T-cell (primary cell): ENCODE measurements around the gene CPNE8. TPM values are rescaled to one million over a fixed set of nuclear protein-coding genes. Genes with fewer than 3 reads are reported as not detected.

ENCODE experiments used
- ATAC-seq, 4 experiments: fragments of 200-7000 bp in 3 of 4; fragments of 150-1000 bp in 1 of 4; cut with Tn5 transposase; replicated peaks in 1 of 4; 1 replicate in 3 of 4; 2 replicates in 1 of 4; pipeline ENCODE4 v1.10.0; 2021; ENCODE audit warnings: moderate library complexity in 3 of 4, mild to moderate bottlenecking in 2 of 4, moderate number of reproducible peaks in 1 of 4
- CTCF ChIA-PET, 2 donors: fragments of 300-600 bp; sonication (Branson Sonifier 250); formaldehyde crosslinking; loops; one replicate each; lab custom pipeline; 2022; ENCODE audit warnings: antibody characterized with exemption in 2 of 2; lab: Charles Lee
- POLR2A ChIA-PET, 2 donors: fragments of 300-600 bp; sonication (Branson Sonifier 250); formaldehyde crosslinking; loops; one replicate each; lab custom pipeline; 2022; ENCODE audit warnings: antibody characterized with exemption in 2 of 2; lab: Charles Lee
- DNase-seq, 35 experiments: peaks; one replicate each; pipeline versions ENCODE4 v3.0.0 to v3.0.0-alpha.2; 2013 to 2023
- H3K27ac ChIP-seq: one replicate; pipeline ENCODE4 v1.5.1; 2013; ENCODE audit warnings: low read length
- H3K27me3 ChIP-seq, 2 experiments: replicated peaks in 1 of 2; 1 replicate in 1 of 2; 2 replicates in 1 of 2; pipeline versions ENCODE4 v1.6.1 to v1.7.0; 2013; ENCODE audit warnings: low read length in 1 of 2, mixed read lengths in 1 of 2; ENCODE audit not compliant: control insufficient read depth in 2 of 2, insufficient read depth in 2 of 2; ENCODE audit errors: extremely low read depth in 1 of 2
- H3K36me3 ChIP-seq, 2 donors: 1 replicate in 1 of 2; 2 replicates in 1 of 2; pipeline versions ENCODE4 v1.6.1 to v1.7.0; 2013; ENCODE audit warnings: low read length in 1 of 2; ENCODE audit not compliant: control insufficient read depth in 2 of 2, insufficient read depth in 1 of 2; ENCODE audit errors: extremely low read depth in 1 of 2
- H3K4me1 ChIP-seq, 2 experiments: 1 replicate in 1 of 2; 2 replicates in 1 of 2; pipeline versions ENCODE4 v1.6.1 to v1.7.0; 2013; ENCODE audit warnings: low read length in 2 of 2, mixed read lengths in 1 of 2; ENCODE audit not compliant: insufficient read depth in 2 of 2, control insufficient read depth in 1 of 2; ENCODE audit errors: extremely low read depth in 1 of 2
- H3K4me3 ChIP-seq, 2 donors: 1 replicate in 1 of 2; 2 replicates in 1 of 2; pipeline versions ENCODE4 v1.5.1 to v1.7.0; 2013; ENCODE audit warnings: mild to moderate bottlenecking in 2 of 2, low read length in 1 of 2, moderate library complexity in 1 of 2; ENCODE audit not compliant: control insufficient read depth in 1 of 2; ENCODE audit errors: extremely low read depth in 1 of 2
- H3K9me3 ChIP-seq: 2 replicates; pipeline ENCODE4 v1.7.0; 2013
- H3K27ac Mint-ChIP-seq, 2 donors: one replicate each; pipeline ENCODE4 v1.8.0; 2020 to 2021; ENCODE audit warnings: mild to moderate bottlenecking in 2 of 2, mixed read lengths in 2 of 2
- H3K27me3 Mint-ChIP-seq, 2 donors: one replicate each; pipeline ENCODE4 v1.8.0; 2021 to 2022; ENCODE audit warnings: mixed read lengths in 2 of 2
- H3K36me3 Mint-ChIP-seq: one replicate; pipeline ENCODE4 v1.8.0; 2021; ENCODE audit warnings: mixed read lengths
- H3K4me1 Mint-ChIP-seq, 3 donors: one replicate each; pipeline ENCODE4 v1.8.0; 2020 to 2022; ENCODE audit warnings: mixed read lengths in 3 of 3, mild to moderate bottlenecking in 1 of 3
- H3K4me3 Mint-ChIP-seq, 3 donors: one replicate each; pipeline ENCODE4 v1.8.0; 2020 to 2022; ENCODE audit warnings: mild to moderate bottlenecking in 3 of 3, mixed read lengths in 3 of 3, moderate library complexity in 3 of 3
- H3K9me3 Mint-ChIP-seq, 3 donors: one replicate each; pipeline ENCODE4 v1.8.0; 2020 to 2022; ENCODE audit warnings: mixed read lengths in 3 of 3
- WGBS: methylation state at CpG from one replicate; pipeline ENCODE4 v1.1.5; 2013; ENCODE audit warnings: missing lambda C conversion rate; ENCODE audit not compliant: insufficient coverage; 5-methylcytosine and 5-hydroxymethylcytosine counted together
- total RNA-seq, 35 experiments: library from RNA in 6 of 35; stranded (reverse) in 6 of 35; fragments of 120-200 nt in 1 of 35; gene quantifications; one replicate each; pipeline versions ENCODE4 v1.2.1 to v1.2.4 and lab custom pipeline; 2013 to 2026

Gene CPNE8
- total RNA-seq, 5 donors from 2014 or later (not counting 1 experiment from before 2014, with no cell fraction given) = 1.8 to 6.1 (median 2.3) TPM

- Histone ChIP-seq H3K4me3 (no peak overlapping the region), H3K27me3 (no peaks in the 10 kb centered on the region), H3K36me3 (no peaks in the 10 kb centered on the region), H3K9me3 (no peaks in the 10 kb centered on the region), H3K4me1 (no peaks in the 10 kb centered on the region), H3K27ac (no peak overlapping the region)
- H3K27me3 Mint-ChIP-seq = no peaks in the 10 kb centered on the region
- DNase-seq (no peak), ATAC-seq (no peak)
- POLR2A ChIA-PET = no interaction called here
- peaks cover 0 to 5% (median 0%) of the 10 kb centered on the region in 3 donors for H3K9me3 Mint-ChIP-seq
- H3K4me3 Mint-ChIP-seq = no peak overlapping the region
- no peak overlapping the region for H3K27ac Mint-ChIP-seq
- WGBS = 81% methylated on average over 4 of the region's 4 CpGs
- peaks cover 20% of the 10 kb centered on the region for H3K36me3 Mint-ChIP-seq
- CTCF ChIA-PET = no interaction called here
- H3K4me1 Mint-ChIP-seq = no peaks in the 10 kb centered on the region
Measured at GRCh38 chr12:38825006-38825405, 80.4 kb downstream of the CPNE8 start.

GRCh38 chr12:38823738-38824137 lies 81.7 kb downstream of the CPNE8 start:
- CTCF ChIA-PET = no interaction called here
- H3K4me3 Mint-ChIP-seq = no peak overlapping the region
- Histone ChIP-seq H3K27me3 (no peaks in the 10 kb centered on the region), H3K9me3 (no peaks in the 10 kb centered on the region), H3K27ac (no peak overlapping the region), H3K4me3 (no peak overlapping the region), H3K36me3 (no peaks in the 10 kb centered on the region), H3K4me1 (no peaks in the 10 kb centered on the region)
- POLR2A ChIA-PET = interaction anchor here in 1 of 2 donors (0.7 kb wide), 1 partner anchor 79 kb away, joined by 5 read pairs; no protein-coding TSS in a partner anchor
- WGBS = 90% methylated on average over 2 of the region's 6 CpGs
- no peaks in the 10 kb centered on the region for H3K27me3 Mint-ChIP-seq
- no peak overlapping the region for H3K27ac Mint-ChIP-seq
- DNase-seq (no peak), ATAC-seq (no peak)
- H3K36me3 Mint-ChIP-seq = peaks cover 17% of the 10 kb centered on the region
- H3K9me3 Mint-ChIP-seq = peaks cover 0 to 5% (median 0%) of the 10 kb centered on the region in 3 donors
- H3K4me1 Mint-ChIP-seq = no peaks in the 10 kb centered on the region

GRCh38 chr12:38823314-38823713 lies 82.1 kb downstream of the CPNE8 start:
- H3K4me1 Mint-ChIP-seq = no peaks in the 10 kb centered on the region
- H3K27me3 ChIP-seq = no peaks in the 10 kb centered on the region
- POLR2A ChIA-PET = no interaction called here
- DNase-seq (no peak), ATAC-seq (no peak)
- CTCF ChIA-PET = no interaction called here
- H3K27ac Mint-ChIP-seq = no peak overlapping the region
- no peak overlapping the region for H3K27ac ChIP-seq
- WGBS = 61% methylated on average over 2 of the region's 2 CpGs
- H3K9me3 Mint-ChIP-seq = peaks cover 0 to 5% (median 0%) of the 10 kb centered on the region in 3 donors
- H3K4me3 Mint-ChIP-seq = no peak overlapping the region
- no peaks in the 10 kb centered on the region for H3K4me1 ChIP-seq
- no peaks in the 10 kb centered on the region for H3K36me3 ChIP-seq
- H3K4me3 ChIP-seq = no peak overlapping the region
- no peaks in the 10 kb centered on the region for H3K9me3 ChIP-seq
- no peaks in the 10 kb centered on the region for H3K27me3 Mint-ChIP-seq
- H3K36me3 Mint-ChIP-seq = peaks cover 14% of the 10 kb centered on the region

GRCh38 chr12:38817942-38818341 lies 87.4 kb downstream of the CPNE8 start:
- H3K4me3 Mint-ChIP-seq = no peak overlapping the region
- peaks cover under 1 to 5% (median 4%) of the 10 kb centered on the region in 3 donors for H3K9me3 Mint-ChIP-seq
- H3K27me3 Mint-ChIP-seq = no peaks in the 10 kb centered on the region
- no peaks in the 10 kb centered on the region for H3K27me3 ChIP-seq
- no peaks in the 10 kb centered on the region for H3K4me1 ChIP-seq
- no peaks in the 10 kb centered on the region for H3K4me1 Mint-ChIP-seq
- no CpG with 5 or more reads among the region's 3 CpGs for WGBS
- H3K27ac Mint-ChIP-seq = no peak overlapping the region
- H3K9me3 ChIP-seq = no peaks in the 10 kb centered on the region
- H3K36me3 ChIP-seq = no peaks in the 10 kb centered on the region
- H3K27ac ChIP-seq = no peak overlapping the region
- POLR2A ChIA-PET = no interaction called here
- CTCF ChIA-PET = no interaction called here
- DNase-seq (no peak), ATAC-seq (no peak)
- H3K36me3 Mint-ChIP-seq = peaks cover 14% of the 10 kb centered on the region
- H3K4me3 ChIP-seq = no peak overlapping the region

- no peak overlapping the region for H3K27ac Mint-ChIP-seq
- no peaks in the 10 kb centered on the region for H3K27me3 ChIP-seq
- no peaks in the 10 kb centered on the region for H3K36me3 ChIP-seq
- CTCF ChIA-PET = interaction anchor here in 1 of 2 donors (0.6 kb wide), 1 partner anchor 93 kb away, joined by 3 read pairs; no protein-coding TSS in a partner anchor
- H3K9me3 Mint-ChIP-seq = peaks cover 8 to 24% (median 16%) of the 10 kb centered on the region in 3 donors
- no peaks in the 10 kb centered on the region for H3K4me1 ChIP-seq
- H3K27ac ChIP-seq = no peak overlapping the region
- no peak overlapping the region for H3K4me3 ChIP-seq
- no peaks in the 10 kb centered on the region for H3K27me3 Mint-ChIP-seq
- no peaks in the 10 kb centered on the region for H3K4me1 Mint-ChIP-seq
- H3K36me3 Mint-ChIP-seq = peaks cover 23% of the 10 kb centered on the region
- no peaks in the 10 kb centered on the region for H3K9me3 ChIP-seq
- WGBS = 71% methylated on average over 2 of the region's 3 CpGs
- no peak for DNase-seq
- ATAC-seq = no peak
- POLR2A ChIA-PET = no interaction called here
- H3K4me3 Mint-ChIP-seq = no peak overlapping the region
Measured at GRCh38 chr12:38813923-38814322, 91.5 kb downstream of the CPNE8 start.

GRCh38 chr12:38811814-38812356 lies 93.5 kb downstream of the CPNE8 start:
- no peak overlapping the region for H3K4me3 ChIP-seq
- no peaks in the 10 kb centered on the region for H3K9me3 ChIP-seq
- H3K36me3 Mint-ChIP-seq = peaks cover 23% of the 10 kb centered on the region
- WGBS = 90% methylated on average over 1 of the region's 2 CpGs
- DNase-seq (no peak), ATAC-seq (no peak)
- H3K27me3 ChIP-seq = no peaks in the 10 kb centered on the region
- no peak overlapping the region for H3K27ac ChIP-seq
- ChIA-PET CTCF (no interaction called here), POLR2A (no interaction called here)
- H3K27me3 Mint-ChIP-seq = no peaks in the 10 kb centered on the region
- no peak overlapping the region for H3K27ac Mint-ChIP-seq
- H3K4me1 Mint-ChIP-seq = no peaks in the 10 kb centered on the region
- no peak overlapping the region for H3K4me3 Mint-ChIP-seq
- no peaks in the 10 kb centered on the region for H3K4me1 ChIP-seq
- H3K36me3 ChIP-seq = no peaks in the 10 kb centered on the region
- peaks cover 8 to 24% (median 16%) of the 10 kb centered on the region in 3 donors for H3K9me3 Mint-ChIP-seq

GRCh38 chr12:38809832-38810231 lies 95.6 kb downstream of the CPNE8 start:
- H3K4me1 Mint-ChIP-seq = no peaks in the 10 kb centered on the region

More at GRCh38 chr12:38809832-38810231, 95.6 kb downstream of the CPNE8 start:
- Histone ChIP-seq H3K27me3 (no peaks in the 10 kb centered on the region), H3K36me3 (no peaks in the 10 kb centered on the region), H3K9me3 (no peaks in the 10 kb centered on the region), H3K4me3 (no peak overlapping the region), H3K27ac (no peak overlapping the region), H3K4me1 (no peaks in the 10 kb centered on the region)
- Mint-ChIP-seq H3K27me3 (no peaks in the 10 kb centered on the region), H3K9me3 (peaks cover 8 to 24% (median 16%) of the 10 kb centered on the region in 3 donors), H3K36me3 (peaks cover 23% of the 10 kb centered on the region), H3K4me3 (no peak overlapping the region), H3K27ac (no peak overlapping the region)
- ATAC-seq (no peak), DNase-seq (no peak)
- ChIA-PET CTCF (no interaction called here), POLR2A (no interaction called here)
